ENCODE data around the gene PNN. TPM values are rescaled to one million over a fixed set of nuclear protein-coding genes. Genes with fewer than 3 reads are reported as not detected.
"Not testable (repeated sequence)": the region's sequence is repeated elsewhere in the genome, so short reads cannot be mapped to it uniquely, and the experiment has no call there.

Gene PNN
- total and polyA plus RNA-seq, 9 of the 15 experiments (the other 6 are each of a cell fraction or from before 2014, with no cell fraction given): 30.2 to 188 (median 69.7) TPM

DNA sequence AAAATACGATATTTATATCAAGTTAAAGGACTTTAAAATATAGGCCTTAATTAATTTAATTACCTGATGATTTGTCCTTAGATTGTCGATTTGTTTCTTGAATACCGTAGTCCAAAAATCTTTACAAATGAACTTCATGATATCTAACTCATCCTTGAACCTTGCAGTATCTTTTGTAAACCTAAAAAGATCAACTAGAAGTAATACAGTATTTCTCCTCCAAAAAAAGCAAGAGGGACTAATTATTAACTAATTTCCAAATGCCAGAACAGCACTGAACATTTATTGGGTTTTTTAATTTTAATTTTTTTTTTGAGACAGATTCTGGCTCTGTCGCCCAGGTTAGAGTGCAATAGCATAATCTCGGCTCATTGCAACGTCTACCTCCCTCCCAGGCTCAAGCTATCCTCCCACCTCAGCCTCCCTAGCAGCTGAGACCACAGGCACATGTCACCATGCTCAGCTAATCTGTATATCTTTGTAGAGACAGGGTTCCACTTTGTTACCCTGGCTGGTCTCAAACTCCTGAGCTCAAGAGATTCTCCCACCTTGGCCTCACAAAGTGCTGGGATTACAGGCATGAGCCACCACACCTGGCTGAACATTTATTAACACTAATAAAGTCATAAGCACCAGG is 16.7 kb upstream of the PNN start (continued):
- no peak for TF ChIP-seq ZNF140 (CRISPR knock-in tag; IDR thresholded peaks at IDR 0.05)
- TF ChIP-seq, protein P1, sequence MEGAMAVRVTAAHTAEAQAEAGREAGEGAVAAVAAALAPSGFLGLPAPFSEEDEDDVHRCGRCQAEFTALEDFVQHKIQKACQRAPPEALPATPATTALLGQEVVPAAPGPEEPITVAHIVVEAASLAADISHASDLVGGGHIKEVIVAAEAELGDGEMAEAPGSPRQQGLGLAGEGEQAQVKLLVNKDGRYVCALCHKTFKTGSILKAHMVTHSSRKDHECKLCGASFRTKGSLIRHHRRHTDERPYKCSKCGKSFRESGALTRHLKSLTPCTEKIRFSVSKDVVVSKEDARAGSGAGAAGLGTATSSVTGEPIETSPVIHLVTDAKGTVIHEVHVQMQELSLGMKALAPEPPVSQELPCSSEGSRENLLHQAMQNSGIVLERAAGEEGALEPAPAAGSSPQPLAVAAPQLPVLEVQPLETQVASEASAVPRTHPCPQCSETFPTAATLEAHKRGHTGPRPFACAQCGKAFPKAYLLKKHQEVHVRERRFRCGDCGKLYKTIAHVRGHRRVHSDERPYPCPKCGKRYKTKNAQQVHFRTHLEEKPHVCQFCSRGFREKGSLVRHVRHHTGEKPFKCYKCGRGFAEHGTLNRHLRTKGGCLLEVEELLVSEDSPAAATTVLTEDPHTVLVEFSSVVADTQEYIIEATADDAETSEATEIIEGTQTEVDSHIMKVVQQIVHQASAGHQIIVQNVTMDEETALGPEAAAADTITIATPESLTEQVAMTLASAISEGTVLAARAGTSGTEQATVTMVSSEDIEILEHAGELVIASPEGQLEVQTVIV (CRISPR knock-in tag; IDR thresholded peaks at IDR 0.05; ENCODE audit: borderline replicate concordance): no peak
- no peak for TF ChIP-seq ZNF146 (CRISPR knock-in tag; IDR thresholded peaks at IDR 0.05; ENCODE audit: unreplicated experiment)
- TF ChIP-seq RBM39 (optimal IDR thresholded peaks at IDR 0.05; ENCODE audit: low read depth, low read length): no peak

DNA sequence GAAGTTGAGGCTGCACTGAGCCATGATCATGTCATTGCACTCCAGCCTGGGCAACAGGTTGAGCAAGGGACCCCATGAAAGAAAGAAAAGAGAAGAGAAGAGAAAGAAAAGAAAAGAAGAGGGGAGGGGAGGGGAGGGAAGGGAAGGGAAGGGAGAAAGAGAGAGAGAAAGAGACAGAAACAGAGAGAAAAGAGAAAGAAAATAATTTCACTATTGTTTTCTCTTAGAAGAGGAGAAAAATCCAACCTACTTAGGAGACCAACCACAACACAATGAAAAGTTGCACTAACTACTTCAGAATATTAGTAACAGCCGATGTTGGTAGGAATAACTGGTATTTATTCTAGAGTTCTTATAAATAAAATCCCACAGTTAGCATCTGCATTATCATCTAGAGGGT is 14.6 kb upstream of the PNN start:
- in situ Hi-C loops (cut with MboI): no loop called here
- CTCF ChIA-PET (ENCODE audit: low intra/inter-chr PET ratio): no interaction called here
- Histone ChIP-seq H3K4me1 (replicated peaks in 1 of 2; ENCODE audit: control insufficient read depth in 2 of 2, insufficient read depth in 2 of 2, low read length in 2 of 2) (no peaks in the 10 kb centered on the region), H4K20me1 (replicated peaks; ENCODE audit: control insufficient read depth, insufficient read depth, low read length) (no peaks in the 10 kb centered on the region), H3K36me3 (ENCODE audit: control insufficient read depth, insufficient read depth, low read length) (peaks cover 39% of the 10 kb centered on the region), H3K9me1 (ENCODE audit: control insufficient read depth, insufficient read depth, low read length) (no peaks in the 10 kb centered on the region), H3K9me3 (replicated peaks; ENCODE audit: control insufficient read depth, insufficient read depth, low read depth, low read length) (no peaks in the 10 kb centered on the region), H3K9ac (ENCODE audit: insufficient read depth in 1 of 2, low read depth in 2 of 2, low read length in 2 of 2) (no peak overlapping the region), H3K27ac (ENCODE audit: extremely low read depth, low read depth, low read length) (no peak overlapping the region), H2AFZ (ENCODE audit: low read depth, low read length) (no peak overlapping the region), H3K79me2 (ENCODE audit: control insufficient read depth, insufficient read depth, low read length) (peaks cover under 1% of the 10 kb centered on the region; the same call in 2 of the 3 replicates), H3K27me3 (ENCODE audit: control insufficient read depth in 2 of 2, insufficient read depth in 2 of 2, low read length in 2 of 2) (no peaks in the 10 kb centered on the region), H3K4me3 (no peak overlapping the region), H3K4me2 (ENCODE audit: insufficient read depth, low read length) (no peak overlapping the region)
- ATAC-seq (no peak), DNase-seq (ENCODE audit: extremely low read depth in 1 of 4, low spot score in 3 of 4) (no peak), FAIRE-seq (no peak)
- intact Hi-C loops (cut with micrococcal nuclease): no loop called here
- POLR2A ChIA-PET: interaction anchor here (1.5 kb wide), 1 partner anchor 22 kb away, joined by 4 read pairs; no protein-coding TSS in a partner anchor
- 100% methylated on average over 1 of the region's 1 CpG for WGBS (ENCODE audit: insufficient coverage, low coverage, missing lambda C conversion rate)
- BruUV-seq (replicated peaks): no TSS peak
- no peak for TF ChIP-seq ZNF830 (CRISPR knock-in tag; IDR thresholded peaks at IDR 0.05)

DNA sequence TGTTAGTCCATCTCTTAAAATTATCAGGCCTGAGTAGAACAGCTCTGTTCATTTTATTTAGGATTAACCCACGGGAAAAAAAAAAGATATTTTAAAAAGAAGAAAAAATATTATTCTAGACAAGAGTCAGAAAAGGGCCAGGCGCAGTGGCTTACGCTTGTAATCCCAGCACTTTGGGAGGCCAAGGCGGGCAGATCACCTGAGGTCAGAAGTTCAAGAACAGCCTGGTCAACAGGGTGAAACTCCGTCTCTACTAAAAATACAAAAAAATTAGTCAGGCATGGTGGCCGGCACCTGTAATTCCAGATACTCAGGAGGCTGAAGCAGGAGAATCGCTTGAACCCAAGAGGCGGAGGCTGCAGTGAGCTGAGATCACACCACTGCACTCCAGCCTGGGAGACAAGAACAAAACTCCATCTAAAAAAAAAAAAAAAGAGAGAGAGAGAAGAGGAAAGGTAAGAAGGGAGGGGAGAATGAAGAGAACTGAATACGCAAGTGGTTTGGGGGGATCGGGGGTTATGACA is 7.2 kb upstream of the PNN start:
- peak overlapping the region in 1 of 2 experiments; percentile 92; a peak in 1 of 4 replicates for H3K9ac ChIP-seq (ENCODE audit: insufficient read depth in 1 of 2, low read depth in 2 of 2, low read length in 2 of 2)
- CTCF ChIA-PET (ENCODE audit: low intra/inter-chr PET ratio); H3K9me1 ChIP-seq (ENCODE audit: control insufficient read depth, insufficient read depth, low read length); H3K27me3 ChIP-seq (ENCODE audit: control insufficient read depth in 2 of 2, insufficient read depth in 2 of 2, low read length in 2 of 2); in situ Hi-C loops (cut with MboI); BruUV-seq (replicated peaks); DNase-seq (ENCODE audit: extremely low read depth in 1 of 4, low spot score in 3 of 4); intact Hi-C loops (cut with micrococcal nuclease); POLR2A ChIA-PET; H3K4me1 ChIP-seq (replicated peaks in 1 of 2; ENCODE audit: control insufficient read depth in 2 of 2, insufficient read depth in 2 of 2, low read length in 2 of 2); H3K27ac ChIP-seq (ENCODE audit: extremely low read depth, low read depth, low read length); H4K20me1 ChIP-seq (replicated peaks; ENCODE audit: control insufficient read depth, insufficient read depth, low read length); H2AFZ ChIP-seq (ENCODE audit: low read depth, low read length); H3K9me3 ChIP-seq (replicated peaks; ENCODE audit: control insufficient read depth, insufficient read depth, low read depth, low read length); FAIRE-seq; ATAC-seq: not testable (repeated sequence)
- H3K4me3 ChIP-seq: peak overlapping the region; percentile 96; the same call in 1 of the 2 replicates
- H3K79me2 ChIP-seq (ENCODE audit: control insufficient read depth, insufficient read depth, low read length): peaks cover 40% of the 10 kb centered on the region
- WGBS (ENCODE audit: insufficient coverage, low coverage, missing lambda C conversion rate): 49% methylated on average over 7 of the region's 10 CpGs
- H3K4me2 ChIP-seq (ENCODE audit: insufficient read depth, low read length): peak overlapping the region; percentile 95
- H3K36me3 ChIP-seq (ENCODE audit: control insufficient read depth, insufficient read depth, low read length): peaks cover 14% of the 10 kb centered on the region; the same call in 1 of the 3 replicates

All from K562 (cell line).